PFSK-1 (cell line): ENCODE measurements around the gene TM6SF1.

Experiments used
- FOXP2 ChIP-seq: optimal IDR thresholded peaks from 2 replicates; pipeline ENCODE3; 2011; ENCODE audit warnings: borderline replicate concordance, control low read depth, inconsistent platforms; ENCODE audit not compliant: insufficient read depth; ENCODE audit errors: extremely low read length, extremely low read depth
- POLR2AphosphoS5 ChIP-seq: IDR thresholded peaks from 2 replicates; pipeline ENCODE4 v1.6.1; 2012; ENCODE audit warnings: low read depth, mild to moderate bottlenecking, control low read depth, low read length, moderate library complexity
- REST ChIP-seq, 2 experiments: IDR thresholded peaks; 2 replicates each; pipeline versions ENCODE4 v1.6.1 to v1.8.0; 2011 to 2012; ENCODE audit warnings: low read depth in 2 of 2, low read length in 2 of 2, control low read depth in 1 of 2, inconsistent platforms in 1 of 2, mild to moderate bottlenecking in 1 of 2, moderate library complexity in 1 of 2; ENCODE audit not compliant: insufficient read depth in 1 of 2
- SIN3A ChIP-seq: IDR thresholded peaks from 2 replicates; pipeline ENCODE4 v1.6.1; 2012; ENCODE audit warnings: mild to moderate bottlenecking, low read length, moderate library complexity, borderline replicate concordance; ENCODE audit not compliant: insufficient read depth
- TAF1 ChIP-seq: IDR thresholded peaks from 2 replicates; pipeline ENCODE4 v1.6.1; 2012; ENCODE audit warnings: low read length, control low read depth, borderline replicate concordance; ENCODE audit not compliant: insufficient read depth

TM6SF1 gene

GRCh38 chr15:83153288-83153687, 45.8 kb downstream of the TM6SF1 start:
- no peak for TF ChIP-seq POLR2AphosphoS5
- no peak for TF ChIP-seq FOXP2
- no peak for TF ChIP-seq SIN3A
- TF ChIP-seq REST (IDR thresholded peaks at IDR 0.05; ENCODE audit: insufficient read depth in 1 of 2, low read depth in 2 of 2, low read length in 2 of 2) = no peak
- no peak for TF ChIP-seq TAF1

- TF ChIP-seq REST (IDR thresholded peaks at IDR 0.05; ENCODE audit: insufficient read depth in 1 of 2, low read depth in 2 of 2, low read length in 2 of 2) (no peak), FOXP2 (no peak), SIN3A (no peak), TAF1 (no peak), POLR2AphosphoS5 (no peak)
Observed at GRCh38 chr15:83155942-83156341, 48.5 kb downstream of the TM6SF1 start.

GRCh38 chr15:83158393-83158792, 50.9 kb downstream of the TM6SF1 start:
- no peak for TF ChIP-seq REST (IDR thresholded peaks at IDR 0.05; ENCODE audit: insufficient read depth in 1 of 2, low read depth in 2 of 2, low read length in 2 of 2)

GRCh38 chr15:83160741-83161140, 53.3 kb downstream of the TM6SF1 start:
- no peak for TF ChIP-seq SIN3A
- TF ChIP-seq REST (IDR thresholded peaks at IDR 0.05; ENCODE audit: insufficient read depth in 1 of 2, low read depth in 2 of 2, low read length in 2 of 2) = no peak
- TF ChIP-seq TAF1 = no peak
- no peak for TF ChIP-seq FOXP2
- no peak for TF ChIP-seq POLR2AphosphoS5

GRCh38 chr15:83163032-83163431, 55.6 kb downstream of the TM6SF1 start:
- TF ChIP-seq REST (IDR thresholded peaks at IDR 0.05; ENCODE audit: insufficient read depth in 1 of 2, low read depth in 2 of 2, low read length in 2 of 2) = no peak
- TF ChIP-seq SIN3A = no peak
- TF ChIP-seq TAF1 = no peak
- TF ChIP-seq POLR2AphosphoS5 = no peak
- TF ChIP-seq FOXP2 = no peak
